Thoracic aorta (tissue), 2 donors: ENCODE measurements around the gene NBEAL2. TPM values are rescaled to one million over a fixed set of nuclear protein-coding genes. Genes with fewer than 3 reads are reported as not detected.

ENCODE experiments used
- ATAC-seq: fragments of 150-250 bp; one replicate; pipeline ENCODE4 v1.8.0; 2017; ENCODE audit warnings: low read depth; ENCODE audit not compliant: insufficient number of reproducible peaks, low FRiP score
- DNase-seq: peaks from one replicate; pipeline ENCODE4 v3.0.0-alpha.2; 2020; ENCODE audit warnings: low spot score
- H3K27ac ChIP-seq, 2 donors: fragments of 200-600 bp; sonication (generic); 1 replicate in 1 of 2; 2 replicates in 1 of 2; pipeline ENCODE4 v1.5.1; 2016; ENCODE audit warnings: mild to moderate bottlenecking in 2 of 2, moderate library complexity in 2 of 2
- H3K27me3 ChIP-seq: fragments of 200-600 bp; sonication (generic); replicated peaks from 2 replicates; pipeline ENCODE4 v1.6.0; 2016; ENCODE audit warnings: mild to moderate bottlenecking; ENCODE audit not compliant: insufficient read depth
- H3K36me3 ChIP-seq: fragments of 200-600 bp; sonication (generic); one replicate; pipeline ENCODE4 v1.5.1; 2016
- H3K4me1 ChIP-seq, 2 donors: fragments of 200-600 bp; sonication (generic); 1 replicate in 1 of 2; 2 replicates in 1 of 2; pipeline versions ENCODE4 v1.5.1 to v1.6.0; 2016; ENCODE audit warnings: low read depth in 2 of 2, mild to moderate bottlenecking in 1 of 2; ENCODE audit not compliant: control insufficient read depth in 1 of 2
- H3K4me3 ChIP-seq: fragments of 200-600 bp; sonication (generic); 2 replicates; pipeline ENCODE4 v1.5.1; 2016; ENCODE audit warnings: mild to moderate bottlenecking
- H3K9me3 ChIP-seq: fragments of 200-600 bp; sonication (generic); 2 replicates; pipeline ENCODE4 v1.5.1; 2016
- CTCF ChIP-seq: fragments of 200-600 bp; sonication (generic); IDR thresholded peaks from one replicate; pipeline ENCODE4 v1.5.1; 2019; ENCODE audit warnings: antibody characterized with exemption
- total RNA-seq, 2 donors: library from RNA; depleted of rRNA; stranded (reverse); fragments of >200 nt; gene quantifications; one replicate each; pipeline versions ENCODE4 v1.1.0 to v1.2.3, GENCODE V29; 2016

The NBEAL2 gene
- total RNA-seq = 10 to 100 TPM; 39.7 to 48.7 TPM

GRCh38 chr3:46978985-46979944, at the start of gene NBEAL2:
Gene NBEAL2 (plus strand): TSS chr3:46979666. CDS start chr3:46979862, 196 bp downstream.
- peak; percentile 89 for DNase-seq
- peaks cover 31 to 49% of the 10 kb centered on the region in 2 donors for H3K4me1 ChIP-seq

GRCh38 chr3:46930166-46930944, 49.1 kb upstream of the NBEAL2 start:
- no peaks in the 10 kb centered on the region for H3K27me3 ChIP-seq
- H3K4me3 ChIP-seq = peak overlapping the region; percentile 11
- DNase-seq (no peak), ATAC-seq (no peak)
- TF ChIP-seq CTCF = no peak
- H3K27ac ChIP-seq = peak overlapping the region; percentile 81 to 85
- H3K36me3 ChIP-seq = peaks cover 4% of the 10 kb centered on the region
- no peaks in the 10 kb centered on the region for H3K9me3 ChIP-seq
- peaks cover 76 to 96% of the 10 kb centered on the region in 2 donors for H3K4me1 ChIP-seq

More at GRCh38 chr3:46978985-46979944, at the start of gene NBEAL2:
- Histone ChIP-seq H3K9me3 (no peaks in the 10 kb centered on the region), H3K36me3 (no peaks in the 10 kb centered on the region), H3K27me3 (no peaks in the 10 kb centered on the region), H3K4me3 (peak within 1 kb of the TSS; percentile 86), H3K27ac (peak within 1 kb of the TSS; percentile 81 to 82)
- TF ChIP-seq CTCF = peak; percentile 8
- peak; percentile 45 for ATAC-seq

DNA sequence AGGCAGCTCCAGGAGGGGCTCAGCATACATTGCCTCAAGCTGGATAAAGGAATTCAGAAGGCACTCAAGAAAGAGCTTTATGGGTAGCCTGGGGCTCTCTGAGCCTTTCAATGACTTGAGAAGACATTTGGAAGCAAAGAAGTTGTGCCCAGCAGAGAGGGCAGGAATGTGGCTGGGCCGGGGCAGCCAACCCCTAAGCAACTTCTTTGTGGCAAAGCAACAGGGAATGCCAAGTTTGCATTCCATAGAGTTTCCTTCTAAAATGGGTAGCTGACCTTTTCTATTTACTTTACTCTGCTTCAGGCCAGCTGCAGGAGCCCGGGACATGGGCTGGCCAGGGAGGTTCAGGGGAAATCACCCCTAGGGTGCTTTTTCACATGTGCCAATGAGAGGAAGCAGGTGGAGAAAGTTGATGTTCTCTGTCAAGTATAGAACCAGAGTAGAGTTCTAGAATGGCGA, 48.5 kb upstream of the NBEAL2 start:
- Histone ChIP-seq H3K9me3 (no peaks in the 10 kb centered on the region), H3K36me3 (no peaks in the 10 kb centered on the region), H3K27me3 (no peaks in the 10 kb centered on the region), H3K4me3 (peak overlapping the region; percentile 11), H3K27ac (peak overlapping the region; percentile 81 to 85), H3K4me1 (peaks cover 80 to 96% of the 10 kb centered on the region in 2 donors)
- no peak for ATAC-seq
- no peak for TF ChIP-seq CTCF
- no peak for DNase-seq

DNA sequence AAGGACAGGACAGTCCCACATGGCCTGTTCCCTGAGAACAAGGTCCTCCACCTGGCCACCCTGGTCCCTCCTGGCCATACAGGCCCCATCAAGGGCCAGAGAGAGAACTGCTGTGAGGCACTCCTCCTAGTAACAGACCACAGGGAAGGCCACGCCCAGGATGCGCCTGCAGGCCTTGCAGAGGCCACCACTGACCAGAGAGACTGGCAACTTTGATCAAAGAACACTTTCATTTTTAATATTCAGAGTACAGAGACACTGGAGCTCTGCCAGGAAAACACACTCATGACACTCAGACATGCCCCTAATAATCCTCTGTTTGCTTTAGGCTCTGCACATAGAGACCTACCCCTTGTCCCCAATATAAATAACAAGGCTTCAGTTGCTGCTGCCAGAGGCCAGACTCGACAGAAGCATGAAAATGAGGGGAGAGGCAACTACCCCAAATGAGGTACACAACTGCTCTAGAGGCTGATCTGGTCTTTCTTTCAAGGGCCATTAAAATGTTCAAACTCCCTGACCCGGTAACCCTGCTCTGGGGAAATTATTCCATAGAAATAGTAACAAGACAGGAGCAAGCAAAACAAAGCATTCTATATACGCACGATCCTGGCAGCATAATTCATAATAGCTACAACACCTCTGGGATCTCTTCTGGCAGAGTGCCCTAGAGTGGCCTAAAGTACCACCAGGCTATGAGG, 47.7 kb upstream of the NBEAL2 start:
- no peak for DNase-seq
- H3K27ac ChIP-seq = peak overlapping the region; percentile 81 to 85

More for the DNA sequence above, 47.7 kb upstream of the NBEAL2 start:
- no peaks in the 10 kb centered on the region for H3K27me3 ChIP-seq
- no peak overlapping the region for H3K4me3 ChIP-seq
- H3K4me1 ChIP-seq = peaks cover 84 to 99% of the 10 kb centered on the region in 2 donors
- no peak for TF ChIP-seq CTCF
- H3K9me3 ChIP-seq = no peaks in the 10 kb centered on the region
- no peak for ATAC-seq
- H3K36me3 ChIP-seq = no peaks in the 10 kb centered on the region
